Neural crest cell (in vitro differentiated cells): ENCODE measurements around the gene MYCN. TPM values are rescaled to one million over a fixed set of nuclear protein-coding genes. Genes with fewer than 3 reads are reported as not detected.
"Not testable (repeated sequence)": the region's sequence is repeated elsewhere in the genome, so short reads cannot be mapped to it uniquely, and the experiment has no call there.

ENCODE experiments used
- DNase-seq: peaks from one replicate; pipeline ENCODE4 v3.0.0; 2021; ENCODE audit warnings: low read depth, mixed read lengths, low spot score
- H3K27ac Mint-ChIP-seq: one replicate; pipeline ENCODE4 v1.8.0; 2021; ENCODE audit warnings: mild to moderate bottlenecking, mixed read lengths; ENCODE audit not compliant: unreplicated experiment
- H3K27me3 Mint-ChIP-seq: 2 replicates; pipeline ENCODE4 v1.8.0; 2021; ENCODE audit warnings: low read depth, mild to moderate bottlenecking, mixed read lengths
- H3K36me3 Mint-ChIP-seq: 2 replicates; pipeline ENCODE4 v1.8.0; 2021; ENCODE audit warnings: low read depth, mild to moderate bottlenecking, mixed read lengths
- H3K4me1 Mint-ChIP-seq: 2 replicates; pipeline ENCODE4 v1.8.0; 2021; ENCODE audit warnings: mixed read lengths
- H3K4me3 Mint-ChIP-seq: one replicate; pipeline ENCODE4 v1.8.0; 2021; ENCODE audit warnings: mild to moderate bottlenecking, mixed read lengths
- H3K9me3 Mint-ChIP-seq: 2 replicates; pipeline ENCODE4 v1.8.0; 2021; ENCODE audit warnings: mixed read lengths
- total RNA-seq: library from RNA; stranded (reverse); gene quantifications from 2 replicates; pipeline ENCODE4 v1.2.1, GENCODE V29; 2021
- TF ChIP-seq, protein P1 (sequence below): fragments of 200-600 bp; sonication (generic); conservative IDR thresholded peaks from 2 replicates; pipeline ENCODE4 v1.5.0; 2021; ENCODE audit warnings: antibody characterized with exemption, mild to moderate bottlenecking

MYCN gene
- total RNA-seq, 1 donor from 2014 or later = 144 TPM

GRCh38 chr2:15925819-15926218 is 14.5 kb upstream of the MYCN start:
- H3K27ac Mint-ChIP-seq = no peak overlapping the region
- TF ChIP-seq, protein P1, sequence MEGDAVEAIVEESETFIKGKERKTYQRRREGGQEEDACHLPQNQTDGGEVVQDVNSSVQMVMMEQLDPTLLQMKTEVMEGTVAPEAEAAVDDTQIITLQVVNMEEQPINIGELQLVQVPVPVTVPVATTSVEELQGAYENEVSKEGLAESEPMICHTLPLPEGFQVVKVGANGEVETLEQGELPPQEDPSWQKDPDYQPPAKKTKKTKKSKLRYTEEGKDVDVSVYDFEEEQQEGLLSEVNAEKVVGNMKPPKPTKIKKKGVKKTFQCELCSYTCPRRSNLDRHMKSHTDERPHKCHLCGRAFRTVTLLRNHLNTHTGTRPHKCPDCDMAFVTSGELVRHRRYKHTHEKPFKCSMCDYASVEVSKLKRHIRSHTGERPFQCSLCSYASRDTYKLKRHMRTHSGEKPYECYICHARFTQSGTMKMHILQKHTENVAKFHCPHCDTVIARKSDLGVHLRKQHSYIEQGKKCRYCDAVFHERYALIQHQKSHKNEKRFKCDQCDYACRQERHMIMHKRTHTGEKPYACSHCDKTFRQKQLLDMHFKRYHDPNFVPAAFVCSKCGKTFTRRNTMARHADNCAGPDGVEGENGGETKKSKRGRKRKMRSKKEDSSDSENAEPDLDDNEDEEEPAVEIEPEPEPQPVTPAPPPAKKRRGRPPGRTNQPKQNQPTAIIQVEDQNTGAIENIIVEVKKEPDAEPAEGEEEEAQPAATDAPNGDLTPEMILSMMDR = no peak
- H3K9me3 Mint-ChIP-seq = peaks cover 1% of the 10 kb centered on the region
- no peak for DNase-seq
- no peaks in the 10 kb centered on the region for H3K36me3 Mint-ChIP-seq
- H3K4me1 Mint-ChIP-seq = peaks cover 16% of the 10 kb centered on the region
- no peaks in the 10 kb centered on the region for H3K27me3 Mint-ChIP-seq
- H3K4me3 Mint-ChIP-seq = no peak overlapping the region

- H3K9me3 Mint-ChIP-seq = peaks cover 3% of the 10 kb centered on the region
- H3K27ac Mint-ChIP-seq = no peak overlapping the region
- H3K4me3 Mint-ChIP-seq = no peak overlapping the region
- TF ChIP-seq, protein P1 = no peak
- no peaks in the 10 kb centered on the region for H3K27me3 Mint-ChIP-seq
- H3K4me1 Mint-ChIP-seq = peaks cover 17% of the 10 kb centered on the region
- H3K36me3 Mint-ChIP-seq = no peaks in the 10 kb centered on the region
- no peak for DNase-seq
These were observed 14.1 kb upstream of the MYCN start for GRCh38 chr2:15926252-15926651.

DNA sequence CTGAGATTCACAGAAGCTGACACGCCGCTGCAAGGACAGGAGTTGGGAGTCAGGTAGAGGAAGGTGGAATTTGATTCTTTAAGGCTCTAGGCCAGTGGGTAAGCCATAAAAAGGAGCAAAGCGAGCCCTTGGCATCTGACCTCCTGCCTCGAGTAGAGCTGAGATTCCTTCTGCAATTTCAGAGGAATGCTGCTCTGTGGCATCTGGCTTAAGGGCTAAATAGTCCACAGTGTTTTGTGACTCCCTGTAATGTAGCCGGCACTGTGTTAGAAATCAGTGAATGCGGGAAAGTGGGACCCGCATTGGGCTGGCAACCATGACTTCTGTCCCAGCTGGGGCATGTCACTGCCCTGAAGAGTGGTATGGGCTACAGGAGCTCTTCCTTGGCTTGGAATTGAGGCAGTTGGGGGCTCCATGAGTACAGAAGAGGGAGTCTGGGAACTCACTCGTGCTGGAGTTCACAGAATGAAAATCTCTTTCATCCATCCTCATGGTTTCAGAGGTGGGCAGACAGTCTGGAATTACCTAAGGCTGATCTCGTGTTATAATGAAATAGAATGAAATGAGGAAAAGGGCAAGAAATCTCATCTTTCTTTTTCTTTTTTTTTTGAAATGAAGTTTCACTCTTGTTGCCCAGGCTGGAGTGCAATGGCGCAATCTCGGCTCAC is 12.7 kb upstream of the MYCN start:
- TF ChIP-seq, protein P1 = no peak

GRCh38 chr2:15929008-15929407 is 11.3 kb upstream of the MYCN start:
- not testable (repeated sequence) for H3K36me3 Mint-ChIP-seq, H3K4me3 Mint-ChIP-seq, H3K9me3 Mint-ChIP-seq, H3K27me3 Mint-ChIP-seq, H3K27ac Mint-ChIP-seq, DNase-seq
- peaks cover 18% of the 10 kb centered on the region for H3K4me1 Mint-ChIP-seq

More for the DNA sequence above, 12.7 kb upstream of the MYCN start:
- Mint-ChIP-seq H3K4me3 (no peak overlapping the region), H3K36me3 (no peaks in the 10 kb centered on the region), H3K27ac (no peak overlapping the region), H3K4me1 (peaks cover 19% of the 10 kb centered on the region), H3K9me3 (peaks cover 3% of the 10 kb centered on the region), H3K27me3 (no peaks in the 10 kb centered on the region)
- DNase-seq = no peak

DNA sequence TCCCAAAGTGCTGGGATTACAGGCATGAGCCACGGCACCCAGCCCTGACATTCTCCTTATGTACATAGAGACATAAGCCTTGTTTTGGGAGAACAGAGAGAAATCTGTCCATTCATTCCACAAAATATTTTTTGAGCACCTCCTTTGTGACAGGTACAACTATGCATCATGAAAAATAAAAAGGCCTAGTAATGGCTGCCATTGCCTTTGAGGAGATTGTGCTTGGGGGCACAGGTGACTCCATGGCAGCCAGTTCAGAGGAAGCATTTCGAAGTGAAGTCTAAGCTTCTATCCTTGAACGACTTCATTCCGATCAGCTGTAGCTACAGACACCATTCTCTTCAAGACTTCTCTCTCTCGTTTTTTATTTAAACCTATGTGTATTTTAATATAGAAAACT is 10.5 kb upstream of the MYCN start:
- Mint-ChIP-seq H3K9me3 (peaks cover 3% of the 10 kb centered on the region), H3K36me3 (no peaks in the 10 kb centered on the region), H3K27ac (no peak overlapping the region), H3K4me3 (no peak overlapping the region), H3K27me3 (no peaks in the 10 kb centered on the region), H3K4me1 (peaks cover 18% of the 10 kb centered on the region)
- no peak for DNase-seq
- TF ChIP-seq, protein P1 = no peak

DNA sequence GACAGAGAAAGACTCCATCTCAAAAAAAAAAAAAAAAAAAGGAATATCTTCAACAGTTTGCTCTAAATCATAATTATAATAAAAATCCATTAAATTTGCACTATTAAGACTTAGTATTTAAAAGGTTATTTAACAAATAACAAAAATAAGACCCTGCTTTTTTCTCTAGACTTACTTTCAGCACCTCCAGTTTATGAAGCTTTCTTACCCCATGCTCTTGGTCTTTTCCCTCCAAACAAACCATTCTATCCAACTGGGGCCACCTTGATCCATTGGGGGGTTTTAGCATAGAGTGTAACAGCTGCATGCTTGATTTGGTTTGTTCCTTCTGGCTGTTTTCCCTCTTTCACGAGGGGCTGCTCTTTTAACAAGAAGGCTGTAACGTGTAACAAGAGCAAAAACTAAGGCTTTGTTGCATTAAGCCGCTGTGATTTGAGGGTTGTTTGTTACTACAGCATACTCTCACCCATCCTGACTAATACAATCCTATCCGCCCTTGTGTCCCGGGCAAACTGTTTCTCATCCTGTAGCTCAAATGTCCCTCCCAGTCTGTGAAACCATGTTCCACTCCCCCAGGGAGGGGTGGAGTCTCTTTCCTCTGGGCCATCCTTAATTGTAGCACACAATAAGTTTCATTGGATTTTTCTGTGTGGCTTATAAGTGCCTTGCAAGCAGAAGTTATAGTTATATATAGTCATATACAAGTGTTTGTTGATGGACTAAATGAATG is 9.6 kb upstream of the MYCN start:
- DNase-seq = no peak
- peaks cover 3% of the 10 kb centered on the region for H3K9me3 Mint-ChIP-seq
- TF ChIP-seq, protein P1 = no peak

More for the DNA sequence above, 9.6 kb upstream of the MYCN start:
- Mint-ChIP-seq H3K36me3 (no peaks in the 10 kb centered on the region), H3K4me3 (no peak overlapping the region), H3K27me3 (no peaks in the 10 kb centered on the region), H3K4me1 (peaks cover 18% of the 10 kb centered on the region), H3K27ac (no peak overlapping the region)
